Measurements from ENCODE around the gene SIRPG. TPM values are rescaled to one million over a fixed set of nuclear protein-coding genes. Genes with fewer than 3 reads are reported as not detected.
"Not testable (repeated sequence)": the region's sequence is repeated elsewhere in the genome, so short reads cannot be mapped to it uniquely, and the experiment has no call there.

Gene SIRPG
- total RNA-seq (2012; rRNA removed) = not detected in 2 replicates

GRCh38 chr20:1657556-1658334 is at the start of gene SIRPG:
Gene SIRPG, minus strand, starts transcription at chr20:1657779. Its CDS starts 65 bp downstream, at chr20:1657714.
- H3K4me3 ChIP-seq (ENCODE audit: low read length) = no peak within 1 kb of the TSS
- no peaks in the 10 kb centered on the region for H3K4me1 ChIP-seq (ENCODE audit: control insufficient read depth, insufficient read depth, low read length)
- H3K36me3 ChIP-seq (ENCODE audit: insufficient read depth, low read length) = no peaks in the 10 kb centered on the region

GRCh38 chr20:1706887-1707286 is 49.3 kb upstream of the SIRPG start:
- H3K9ac ChIP-seq (ENCODE audit: low read depth, low read length); H3K4me2 ChIP-seq (ENCODE audit: low read length); H3K9me3 ChIP-seq (replicated peaks; ENCODE audit: low read length); H3K4me3 ChIP-seq (ENCODE audit: low read length); H3K36me3 ChIP-seq (ENCODE audit: insufficient read depth, low read length); H3K27me3 ChIP-seq (ENCODE audit: control insufficient read depth, insufficient read depth, low read length); H3K4me1 ChIP-seq (ENCODE audit: control insufficient read depth, insufficient read depth, low read length): not testable (repeated sequence)

More at GRCh38 chr20:1657556-1658334, at the start of gene SIRPG:
- H3K9ac ChIP-seq (ENCODE audit: low read depth, low read length) = no peak within 1 kb of the TSS
- no peak within 1 kb of the TSS for H3K4me2 ChIP-seq (ENCODE audit: low read length)
- no peaks in the 10 kb centered on the region for H3K9me3 ChIP-seq (replicated peaks; ENCODE audit: low read length)
- H3K27me3 ChIP-seq (ENCODE audit: control insufficient read depth, insufficient read depth, low read length) = peaks cover 25% of the 10 kb centered on the region

- no peak overlapping the region for H3K9ac ChIP-seq (ENCODE audit: low read depth, low read length)
- no peak overlapping the region for H3K4me3 ChIP-seq (ENCODE audit: low read length)
- no peak overlapping the region for H3K4me2 ChIP-seq (ENCODE audit: low read length)
Observed at GRCh38 chr20:1706079-1706478, 48.5 kb upstream of the SIRPG start.

GRCh38 chr20:1702855-1703254 is 45.3 kb upstream of the SIRPG start:
- Histone ChIP-seq H3K9ac (ENCODE audit: low read depth, low read length) (no peak overlapping the region), H3K27me3 (ENCODE audit: control insufficient read depth, insufficient read depth, low read length) (peaks cover 11% of the 10 kb centered on the region), H3K4me3 (ENCODE audit: low read length) (no peak overlapping the region), H3K9me3 (replicated peaks; ENCODE audit: low read length) (no peaks in the 10 kb centered on the region), H3K36me3 (ENCODE audit: insufficient read depth, low read length) (no peaks in the 10 kb centered on the region), H3K4me2 (ENCODE audit: low read length) (no peak overlapping the region), H3K4me1 (ENCODE audit: control insufficient read depth, insufficient read depth, low read length) (no peaks in the 10 kb centered on the region)

More at GRCh38 chr20:1706079-1706478, 48.5 kb upstream of the SIRPG start:
- Histone ChIP-seq H3K36me3 (ENCODE audit: insufficient read depth, low read length) (no peaks in the 10 kb centered on the region), H3K9me3 (replicated peaks; ENCODE audit: low read length) (no peaks in the 10 kb centered on the region), H3K4me1 (ENCODE audit: control insufficient read depth, insufficient read depth, low read length) (no peaks in the 10 kb centered on the region), H3K27me3 (ENCODE audit: control insufficient read depth, insufficient read depth, low read length) (peaks cover 8% of the 10 kb centered on the region)

- Histone ChIP-seq H3K4me3 (ENCODE audit: low read length) (no peak overlapping the region), H3K36me3 (ENCODE audit: insufficient read depth, low read length) (no peaks in the 10 kb centered on the region), H3K9me3 (replicated peaks; ENCODE audit: low read length) (no peaks in the 10 kb centered on the region), H3K4me2 (ENCODE audit: low read length) (no peak overlapping the region), H3K27me3 (ENCODE audit: control insufficient read depth, insufficient read depth, low read length) (peaks cover 16% of the 10 kb centered on the region), H3K4me1 (ENCODE audit: control insufficient read depth, insufficient read depth, low read length) (no peaks in the 10 kb centered on the region), H3K9ac (ENCODE audit: low read depth, low read length) (no peak overlapping the region)
Observed at GRCh38 chr20:1702328-1702727, 44.7 kb upstream of the SIRPG start.

GRCh38 chr20:1700990-1701389 is 43.4 kb upstream of the SIRPG start:
- Histone ChIP-seq H3K4me1 (ENCODE audit: control insufficient read depth, insufficient read depth, low read length) (no peaks in the 10 kb centered on the region), H3K4me3 (ENCODE audit: low read length) (no peak overlapping the region), H3K27me3 (ENCODE audit: control insufficient read depth, insufficient read depth, low read length) (peaks cover 14% of the 10 kb centered on the region), H3K36me3 (ENCODE audit: insufficient read depth, low read length) (no peaks in the 10 kb centered on the region), H3K4me2 (ENCODE audit: low read length) (no peak overlapping the region), H3K9me3 (replicated peaks; ENCODE audit: low read length) (no peaks in the 10 kb centered on the region), H3K9ac (ENCODE audit: low read depth, low read length) (no peak overlapping the region)

DNA sequence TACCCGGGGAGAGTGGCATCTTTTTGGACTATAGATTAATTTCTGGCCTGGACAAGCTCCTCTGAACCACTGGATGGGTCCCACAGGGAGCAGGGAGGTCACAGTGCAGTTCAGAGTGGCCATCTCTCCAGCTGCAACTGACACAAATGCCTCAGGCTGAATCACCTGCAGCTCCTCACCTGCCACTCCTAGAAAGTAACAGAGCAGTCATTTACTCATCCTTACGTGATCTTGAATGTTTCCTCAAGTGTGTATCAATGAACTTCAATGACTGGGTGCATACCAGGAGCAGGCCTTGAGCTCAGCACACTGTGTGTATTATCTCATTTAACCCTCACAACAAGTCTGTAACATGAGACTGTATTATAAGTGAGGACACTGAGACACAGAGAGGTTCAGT is 40.0 kb upstream of the SIRPG start:
- no peak overlapping the region for H3K4me2 ChIP-seq (ENCODE audit: low read length)
- H3K4me1 ChIP-seq (ENCODE audit: control insufficient read depth, insufficient read depth, low read length) = no peaks in the 10 kb centered on the region
- H3K9me3 ChIP-seq (replicated peaks; ENCODE audit: low read length) = no peaks in the 10 kb centered on the region
- H3K4me3 ChIP-seq (ENCODE audit: low read length) = no peak overlapping the region
- H3K36me3 ChIP-seq (ENCODE audit: insufficient read depth, low read length) = no peaks in the 10 kb centered on the region
- no peak overlapping the region for H3K9ac ChIP-seq (ENCODE audit: low read depth, low read length)
- peaks cover 16% of the 10 kb centered on the region for H3K27me3 ChIP-seq (ENCODE audit: control insufficient read depth, insufficient read depth, low read length)

GRCh38 chr20:1696521-1697209 is 39.1 kb upstream of the SIRPG start:
- Histone ChIP-seq H3K36me3 (ENCODE audit: insufficient read depth, low read length) (no peaks in the 10 kb centered on the region), H3K9ac (ENCODE audit: low read depth, low read length) (no peak overlapping the region)

GRCh38 chr20:1694672-1695071 is 37.1 kb upstream of the SIRPG start:
- H3K27me3 ChIP-seq (ENCODE audit: control insufficient read depth, insufficient read depth, low read length) = peaks cover 19% of the 10 kb centered on the region
- H3K4me2 ChIP-seq (ENCODE audit: low read length) = no peak overlapping the region
- no peaks in the 10 kb centered on the region for H3K9me3 ChIP-seq (replicated peaks; ENCODE audit: low read length)
- H3K36me3 ChIP-seq (ENCODE audit: insufficient read depth, low read length) = no peaks in the 10 kb centered on the region
- H3K9ac ChIP-seq (ENCODE audit: low read depth, low read length) = no peak overlapping the region
- no peak overlapping the region for H3K4me3 ChIP-seq (ENCODE audit: low read length)
- no peaks in the 10 kb centered on the region for H3K4me1 ChIP-seq (ENCODE audit: control insufficient read depth, insufficient read depth, low read length)

More at GRCh38 chr20:1696521-1697209, 39.1 kb upstream of the SIRPG start:
- Histone ChIP-seq H3K4me3 (ENCODE audit: low read length) (no peak overlapping the region), H3K9me3 (replicated peaks; ENCODE audit: low read length) (no peaks in the 10 kb centered on the region), H3K27me3 (ENCODE audit: control insufficient read depth, insufficient read depth, low read length) (peaks cover 16% of the 10 kb centered on the region), H3K4me2 (ENCODE audit: low read length) (no peak overlapping the region), H3K4me1 (ENCODE audit: control insufficient read depth, insufficient read depth, low read length) (no peaks in the 10 kb centered on the region)

DNA sequence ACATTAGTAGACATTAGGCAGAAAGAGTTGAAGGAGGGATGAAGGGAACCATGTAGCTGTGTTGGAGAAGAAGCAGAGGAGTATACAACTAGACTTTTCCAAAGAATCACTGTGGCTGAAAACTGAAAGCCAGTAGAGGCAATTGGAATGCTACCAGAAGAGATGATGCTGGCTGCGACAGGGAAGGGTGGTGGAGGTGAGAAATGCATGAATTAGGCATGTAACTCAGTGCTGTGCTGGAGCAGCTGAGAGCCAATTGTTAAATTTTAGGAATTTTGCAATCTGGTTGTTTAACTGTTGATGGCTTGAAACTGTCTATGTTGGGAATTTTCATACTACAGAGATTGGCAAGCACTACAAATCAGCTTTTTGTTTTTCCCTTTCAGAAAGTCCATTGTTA is 35.8 kb upstream of the SIRPG start:
- H3K27me3 ChIP-seq (ENCODE audit: control insufficient read depth, insufficient read depth, low read length) = peaks cover 17% of the 10 kb centered on the region
- no peaks in the 10 kb centered on the region for H3K36me3 ChIP-seq (ENCODE audit: insufficient read depth, low read length)
- no peak overlapping the region for H3K9ac ChIP-seq (ENCODE audit: low read depth, low read length)
- H3K4me3 ChIP-seq (ENCODE audit: low read length) = no peak overlapping the region
- H3K4me2 ChIP-seq (ENCODE audit: low read length) = no peak overlapping the region
- H3K4me1 ChIP-seq (ENCODE audit: control insufficient read depth, insufficient read depth, low read length) = no peaks in the 10 kb centered on the region
- no peaks in the 10 kb centered on the region for H3K9me3 ChIP-seq (replicated peaks; ENCODE audit: low read length)

GRCh38 chr20:1689721-1690120 is 32.1 kb upstream of the SIRPG start:
- H3K36me3 ChIP-seq (ENCODE audit: insufficient read depth, low read length) = no peaks in the 10 kb centered on the region
- H3K9ac ChIP-seq (ENCODE audit: low read depth, low read length) = no peak overlapping the region
- H3K4me3 ChIP-seq (ENCODE audit: low read length) = no peak overlapping the region
- peaks cover 23% of the 10 kb centered on the region for H3K27me3 ChIP-seq (ENCODE audit: control insufficient read depth, insufficient read depth, low read length)
- no peaks in the 10 kb centered on the region for H3K4me1 ChIP-seq (ENCODE audit: control insufficient read depth, insufficient read depth, low read length)
- H3K9me3 ChIP-seq (replicated peaks; ENCODE audit: low read length) = no peaks in the 10 kb centered on the region
- no peak overlapping the region for H3K4me2 ChIP-seq (ENCODE audit: low read length)

All from skeletal muscle satellite cell (primary cell).